Adrenal gland (tissue), 5 donors: ENCODE measurements around the gene PCDHB8.
"Not testable (repeated sequence)": the region's sequence is repeated elsewhere in the genome, so short reads cannot be mapped to it uniquely, and the experiment has no call there.

ENCODE experiments used
- POLR2A ChIP-seq, 2 donors: fragments of 450-650 bp; IDR thresholded peaks; one replicate each; pipeline ENCODE4 v1.6.1; 2017; ENCODE audit warnings: antibody characterized with exemption in 2 of 2, mild to moderate bottlenecking in 2 of 2, moderate library complexity in 1 of 2
- TF ChIP-seq, protein P1 (sequence below), 6 experiments: fragments of 450-650 bp in 4 of 6; fragments of 200-600 bp in 2 of 6; sonication (generic) in 1 of 6; IDR thresholded peaks; 1 replicate in 5 of 6; 2 replicates in 1 of 6; pipeline versions ENCODE4 v1.5.1 to v1.8.0; 2016 to 2021; ENCODE audit warnings: antibody characterized with exemption in 6 of 6, mild to moderate bottlenecking in 2 of 6, moderate library complexity in 1 of 6
- donor health status: DM: no; HTN: no; CAD: no.

DNA sequence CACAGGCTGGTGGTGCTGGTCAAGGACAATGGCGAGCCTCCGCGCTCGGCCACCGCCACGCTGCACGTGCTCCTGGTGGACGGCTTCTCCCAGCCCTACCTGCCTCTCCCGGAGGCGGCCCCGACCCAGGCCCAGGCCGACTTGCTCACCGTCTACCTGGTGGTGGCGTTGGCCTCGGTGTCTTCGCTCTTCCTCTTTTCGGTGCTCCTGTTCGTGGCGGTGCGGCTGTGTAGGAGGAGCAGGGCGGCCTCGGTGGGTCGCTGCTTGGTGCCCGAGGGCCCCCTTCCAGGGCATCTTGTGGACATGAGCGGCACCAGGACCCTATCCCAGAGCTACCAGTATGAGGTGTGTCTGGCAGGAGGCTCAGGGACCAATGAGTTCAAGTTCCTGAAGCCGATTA lies 38.4 kb downstream of the PCDHB8 start:
- TF ChIP-seq, protein P1, sequence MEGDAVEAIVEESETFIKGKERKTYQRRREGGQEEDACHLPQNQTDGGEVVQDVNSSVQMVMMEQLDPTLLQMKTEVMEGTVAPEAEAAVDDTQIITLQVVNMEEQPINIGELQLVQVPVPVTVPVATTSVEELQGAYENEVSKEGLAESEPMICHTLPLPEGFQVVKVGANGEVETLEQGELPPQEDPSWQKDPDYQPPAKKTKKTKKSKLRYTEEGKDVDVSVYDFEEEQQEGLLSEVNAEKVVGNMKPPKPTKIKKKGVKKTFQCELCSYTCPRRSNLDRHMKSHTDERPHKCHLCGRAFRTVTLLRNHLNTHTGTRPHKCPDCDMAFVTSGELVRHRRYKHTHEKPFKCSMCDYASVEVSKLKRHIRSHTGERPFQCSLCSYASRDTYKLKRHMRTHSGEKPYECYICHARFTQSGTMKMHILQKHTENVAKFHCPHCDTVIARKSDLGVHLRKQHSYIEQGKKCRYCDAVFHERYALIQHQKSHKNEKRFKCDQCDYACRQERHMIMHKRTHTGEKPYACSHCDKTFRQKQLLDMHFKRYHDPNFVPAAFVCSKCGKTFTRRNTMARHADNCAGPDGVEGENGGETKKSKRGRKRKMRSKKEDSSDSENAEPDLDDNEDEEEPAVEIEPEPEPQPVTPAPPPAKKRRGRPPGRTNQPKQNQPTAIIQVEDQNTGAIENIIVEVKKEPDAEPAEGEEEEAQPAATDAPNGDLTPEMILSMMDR (IDR thresholded peaks at IDR 0.05), result not testable (repeated sequence)
- not testable (repeated sequence) for TF ChIP-seq POLR2A (IDR thresholded peaks at IDR 0.05)
